ENCODE data around the gene DYNLT4.
A peak's percentile ranks its signal among the peaks of the same experiment; 100 is the strongest.
"Not testable (repeated sequence)": the region's sequence is repeated elsewhere in the genome, so short reads cannot be mapped to it uniquely, and the experiment has no call there.

DYNLT4 gene

DNA sequence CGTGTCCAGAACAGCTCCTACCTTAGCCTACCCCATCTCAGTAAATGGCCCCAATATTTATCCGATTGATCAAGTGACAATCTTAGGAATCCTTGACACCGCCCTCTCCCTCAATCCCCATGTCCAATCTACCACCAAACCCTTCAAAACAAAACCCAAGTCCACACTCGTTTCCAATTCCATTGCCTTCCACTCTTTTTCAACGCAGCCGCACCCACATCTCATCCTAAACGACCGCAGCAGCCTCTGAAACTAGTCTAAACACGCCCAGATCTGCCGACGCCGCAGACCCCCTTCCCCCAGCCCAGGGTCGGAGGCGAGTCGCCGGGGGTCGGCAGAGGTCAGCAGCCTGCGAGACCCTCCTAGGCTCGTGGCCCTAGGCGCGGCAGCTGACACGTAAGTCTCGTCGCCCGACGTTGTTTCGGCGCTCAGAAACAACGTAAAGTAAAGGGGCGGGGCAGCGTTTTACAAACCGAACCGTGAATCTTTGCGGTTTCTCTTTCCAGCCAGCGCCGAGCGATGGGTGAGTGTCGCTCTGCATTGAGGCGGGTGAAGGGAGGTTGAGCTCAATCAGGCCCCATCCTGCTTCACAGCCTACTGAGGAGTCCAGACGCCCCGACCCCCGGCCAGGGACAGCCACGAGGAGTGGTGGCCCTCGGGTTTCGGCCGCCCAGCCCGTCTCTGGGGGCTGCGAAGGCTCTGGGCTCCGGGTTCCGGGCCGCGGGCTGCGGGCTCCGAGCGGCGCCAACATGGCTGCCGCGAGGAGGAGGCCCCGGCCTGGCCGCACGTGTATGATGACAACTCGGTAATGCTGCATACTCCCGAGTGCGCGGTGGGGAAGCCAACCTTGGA, 31.8 kb downstream of the DYNLT4 start, which contains the start of gene RPS8:
RPS8 (plus strand) TSS at position 463 of the 852 bp plus-strand sequence; CDS start at position 520, 57 bp downstream.
- Histone ChIP-seq H3K9me3 (ENCODE audit: insufficient read depth, low read depth, low read length) (no peaks in the 10 kb centered on the region), H3K4me1 (ENCODE audit: insufficient read depth, low read length) (0 out of 2 replicates have a peak, but pooled peaks cover 3% of the 10 kb centered on the region), H3K4me3 (ENCODE audit: low read length) (peak within 1 kb of the TSS; percentile 71), H3K27ac (ENCODE audit: low read depth, low read length) (peak within 1 kb of the TSS; percentile 84), H3K36me3 (ENCODE audit: insufficient read depth, low read length) (peaks cover 44% of the 10 kb centered on the region), H3K9ac (ENCODE audit: low read depth, low read length) (peak within 1 kb of the TSS; percentile 99), H3K27me3 (ENCODE audit: insufficient read depth, low read length) (no peaks in the 10 kb centered on the region)
- WGBS: under 1% methylated on average over 65 of the region's 65 CpGs

DNA sequence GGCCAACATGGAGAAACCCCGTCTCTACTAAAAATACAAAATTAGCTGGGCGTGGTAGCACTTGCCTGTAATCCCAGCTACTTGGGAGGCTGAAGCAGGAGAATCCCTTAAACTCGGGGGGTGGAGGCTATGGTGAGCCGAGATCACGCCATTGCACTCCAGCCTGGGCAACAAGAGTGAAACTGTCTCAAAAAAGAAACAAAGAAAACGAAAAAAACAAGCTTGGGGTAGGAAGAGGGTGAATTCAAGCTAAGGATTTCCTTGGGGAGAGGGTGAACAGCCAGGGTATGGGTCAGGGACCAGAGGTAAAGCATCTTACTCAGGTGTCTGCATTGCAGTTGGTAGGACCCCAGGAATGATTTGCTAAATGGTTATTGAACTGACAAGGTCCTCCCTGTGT, 40.7 kb downstream of the DYNLT4 start:
- peaks cover 71% of the 10 kb centered on the region for H3K36me3 ChIP-seq (ENCODE audit: insufficient read depth, low read length)
- H3K9me3 ChIP-seq (ENCODE audit: insufficient read depth, low read depth, low read length); H3K9ac ChIP-seq (ENCODE audit: low read depth, low read length); H3K27ac ChIP-seq (ENCODE audit: low read depth, low read length); H3K27me3 ChIP-seq (ENCODE audit: insufficient read depth, low read length); H3K4me3 ChIP-seq (ENCODE audit: low read length); H3K4me1 ChIP-seq (ENCODE audit: insufficient read depth, low read length): not testable (repeated sequence)
- 94% methylated on average over 6 of the region's 6 CpGs for WGBS

DNA sequence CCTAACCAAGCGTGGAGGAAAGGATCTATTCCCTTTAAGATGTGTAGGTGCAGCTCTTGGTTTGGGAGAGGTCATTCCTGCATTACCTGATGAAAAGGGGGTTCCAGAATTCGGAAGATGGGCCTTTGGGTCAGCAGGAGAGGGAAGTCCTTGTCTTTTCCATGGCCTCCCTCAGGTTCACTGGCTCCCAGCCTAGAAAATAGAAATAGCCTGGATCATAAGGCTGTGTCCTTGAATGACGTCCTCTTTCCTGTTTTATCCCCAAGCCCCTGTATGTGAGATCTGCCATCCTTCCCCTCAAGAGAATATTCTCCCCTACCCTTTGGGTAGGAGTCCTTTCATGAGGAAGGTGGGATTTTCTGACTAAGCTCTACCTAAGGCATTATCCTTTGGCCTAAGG, 46.3 kb downstream of the DYNLT4 start:
- Histone ChIP-seq H3K4me3 (ENCODE audit: low read length) (no peak overlapping the region), H3K36me3 (ENCODE audit: insufficient read depth, low read length) (peaks cover 97% of the 10 kb centered on the region), H3K27me3 (ENCODE audit: insufficient read depth, low read length) (no peaks in the 10 kb centered on the region), H3K9me3 (ENCODE audit: insufficient read depth, low read depth, low read length) (no peaks in the 10 kb centered on the region), H3K4me1 (ENCODE audit: insufficient read depth, low read length) (no peaks in the 10 kb centered on the region), H3K27ac (ENCODE audit: low read depth, low read length) (no peak overlapping the region), H3K9ac (ENCODE audit: low read depth, low read length) (no peak overlapping the region)
- 89% methylated on average over 3 of the region's 3 CpGs for WGBS

DNA sequence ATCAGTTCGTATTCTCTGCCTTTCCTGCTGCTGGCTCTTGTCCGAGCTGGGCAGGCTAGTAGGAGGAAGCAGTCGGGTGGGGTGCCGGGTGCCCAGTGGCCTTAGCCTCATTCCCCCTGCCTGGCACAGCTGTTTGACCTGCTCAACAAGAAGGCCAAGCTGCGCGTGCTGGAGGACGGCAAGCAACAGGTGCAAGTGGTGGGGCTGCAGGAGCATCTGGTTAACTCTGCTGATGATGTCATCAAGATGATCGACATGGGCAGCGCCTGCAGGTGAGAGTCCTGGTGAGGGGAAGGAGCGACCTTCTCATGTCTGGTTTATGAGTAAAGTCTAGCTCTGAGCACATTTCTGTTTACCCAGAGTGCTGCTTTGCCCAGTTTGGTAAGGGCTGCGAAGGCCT, 48.1 kb downstream of the DYNLT4 start:
- H3K9me3 ChIP-seq (ENCODE audit: insufficient read depth, low read depth, low read length): no peaks in the 10 kb centered on the region
- no peaks in the 10 kb centered on the region for H3K4me1 ChIP-seq (ENCODE audit: insufficient read depth, low read length)
- H3K27me3 ChIP-seq (ENCODE audit: insufficient read depth, low read length): no peaks in the 10 kb centered on the region
- H3K27ac ChIP-seq (ENCODE audit: low read depth, low read length): no peak overlapping the region
- peaks cover 96% of the 10 kb centered on the region for H3K36me3 ChIP-seq (ENCODE audit: insufficient read depth, low read length)
- 87% methylated on average over 11 of the region's 11 CpGs for WGBS
- H3K4me3 ChIP-seq (ENCODE audit: low read length): no peak overlapping the region
- H3K9ac ChIP-seq (ENCODE audit: low read depth, low read length): no peak overlapping the region

DNA sequence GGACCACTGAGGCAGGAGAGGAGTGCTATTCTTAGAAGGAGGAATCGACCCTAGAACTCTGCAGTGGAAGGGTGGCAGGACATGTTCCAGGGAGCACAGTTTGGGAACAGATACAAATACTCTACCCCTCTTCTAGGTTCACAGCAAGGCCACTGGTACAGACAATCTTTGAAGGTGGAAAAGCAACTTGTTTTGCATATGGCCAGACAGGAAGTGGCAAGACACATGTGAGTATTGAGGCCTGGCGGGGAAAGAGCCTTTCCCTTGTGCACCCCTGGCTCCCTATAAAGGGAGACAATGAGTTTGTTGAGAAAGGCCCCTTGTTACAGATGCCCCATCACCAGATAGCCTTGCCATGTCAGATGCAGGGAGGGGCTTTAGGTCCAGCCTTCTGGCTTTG, 49.7 kb downstream of the DYNLT4 start:
- Histone ChIP-seq H3K4me1 (ENCODE audit: insufficient read depth, low read length) (no peaks in the 10 kb centered on the region), H3K9me3 (ENCODE audit: insufficient read depth, low read depth, low read length) (no peaks in the 10 kb centered on the region), H3K36me3 (ENCODE audit: insufficient read depth, low read length) (peaks cover 96% of the 10 kb centered on the region), H3K4me3 (ENCODE audit: low read length) (no peak overlapping the region), H3K9ac (ENCODE audit: low read depth, low read length) (no peak overlapping the region), H3K27ac (ENCODE audit: low read depth, low read length) (no peak overlapping the region), H3K27me3 (ENCODE audit: insufficient read depth, low read length) (no peaks in the 10 kb centered on the region)
- WGBS: 92% methylated on average over 2 of the region's 2 CpGs

Data from HUES64 (cell line).